Kidney glomerular epithelial cell (primary cell): Measurements from ENCODE around the gene OR6C6.
"Not testable (repeated sequence)": the region's sequence is repeated elsewhere in the genome, so short reads cannot be mapped to it uniquely, and the experiment has no call there.

ENCODE experiments used
- DNase-seq: peaks from one replicate; lab custom pipeline; 2025; lab: John Stamatoyannopoulos, UW

Gene OR6C6

DNA sequence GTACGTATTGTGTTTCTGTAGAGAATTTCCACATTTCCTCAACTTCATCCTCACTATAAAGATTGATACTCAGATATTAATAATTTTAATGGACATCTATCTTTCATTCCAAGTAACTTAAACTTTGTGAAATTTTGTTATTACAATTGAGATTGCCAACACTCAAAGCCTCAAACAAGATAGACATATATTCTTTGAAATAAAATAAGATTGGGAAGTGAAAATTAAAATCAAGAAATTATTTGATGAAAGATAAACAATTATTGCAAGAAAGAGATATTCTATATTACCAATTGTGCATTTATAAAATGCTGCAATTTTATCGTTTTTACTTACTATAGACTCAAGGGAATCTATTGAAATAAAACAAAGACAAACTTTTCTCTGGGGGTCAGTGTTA lies at the start of gene OR6C6:
TSS of gene OR6C6 (minus strand) at position 101 of the 400 bp plus-strand sequence. CDS start 1,337 bp downstream, outside the sequence.
- no peak for DNase-seq

DNA sequence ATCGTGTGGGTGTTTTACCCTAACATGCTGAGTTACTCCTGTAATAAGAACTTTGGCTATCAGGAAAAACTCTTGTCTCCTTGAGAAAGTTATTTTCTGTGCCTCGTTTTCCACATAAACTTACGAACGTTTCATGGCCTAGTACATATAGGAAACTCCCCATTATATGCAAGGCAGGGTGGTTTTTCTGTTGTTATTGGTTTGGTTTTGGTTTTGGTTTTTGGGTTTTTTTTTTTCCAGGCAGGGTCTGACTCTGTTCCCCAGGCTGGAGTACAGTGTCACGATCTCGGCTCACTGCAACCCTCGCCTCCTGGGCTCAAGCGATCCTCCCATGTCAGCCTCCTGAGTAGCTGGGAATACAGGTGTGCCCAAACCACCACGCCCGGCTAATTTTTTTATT lies 39.6 kb upstream of the OR6C6 start:
- no peak for DNase-seq

DNA sequence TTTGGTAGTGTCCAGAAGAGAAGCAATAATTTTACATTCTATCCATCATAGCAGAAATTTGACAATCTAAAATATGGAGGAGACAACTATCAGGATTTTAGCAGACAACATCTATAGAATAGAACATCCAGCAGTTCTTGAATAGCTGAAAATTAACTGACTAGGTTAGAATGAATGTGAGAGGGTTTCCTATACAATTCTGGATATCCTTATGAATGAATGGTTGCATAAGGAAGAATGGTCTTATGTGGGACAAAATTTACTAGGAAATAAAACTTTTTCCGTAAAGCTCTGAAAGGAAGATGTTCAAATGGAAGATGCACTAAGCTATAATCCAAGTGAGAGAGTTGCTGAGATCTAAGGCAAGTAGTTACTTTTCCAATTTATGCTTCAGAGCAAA lies 34.1 kb upstream of the OR6C6 start, which contains the start of gene OR6C3:
TSS of gene OR6C3 (plus strand) at position 301 of the 400 bp plus-strand sequence. CDS start 955 bp downstream, outside the sequence.
- no peak for DNase-seq

DNA sequence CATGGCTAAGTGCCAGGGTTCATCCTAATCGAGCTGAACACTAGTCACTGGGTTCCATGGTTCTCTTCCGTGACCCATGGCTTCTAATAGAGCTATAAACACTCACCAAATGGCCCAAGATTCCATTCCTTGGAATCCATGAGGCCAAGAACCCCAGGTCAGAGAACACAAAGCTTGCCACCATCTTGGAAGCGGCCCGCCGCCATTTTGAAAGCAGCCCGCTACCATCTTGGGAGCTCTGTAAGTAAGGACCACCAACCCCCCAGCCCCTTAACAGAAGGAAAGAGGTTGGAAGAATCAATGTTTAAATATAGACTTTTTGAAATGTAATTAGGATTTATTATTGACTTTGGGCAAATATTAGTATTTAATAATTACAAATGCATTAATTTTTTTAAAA lies 29.4 kb upstream of the OR6C6 start:
- DNase-seq = not testable (repeated sequence)

DNA sequence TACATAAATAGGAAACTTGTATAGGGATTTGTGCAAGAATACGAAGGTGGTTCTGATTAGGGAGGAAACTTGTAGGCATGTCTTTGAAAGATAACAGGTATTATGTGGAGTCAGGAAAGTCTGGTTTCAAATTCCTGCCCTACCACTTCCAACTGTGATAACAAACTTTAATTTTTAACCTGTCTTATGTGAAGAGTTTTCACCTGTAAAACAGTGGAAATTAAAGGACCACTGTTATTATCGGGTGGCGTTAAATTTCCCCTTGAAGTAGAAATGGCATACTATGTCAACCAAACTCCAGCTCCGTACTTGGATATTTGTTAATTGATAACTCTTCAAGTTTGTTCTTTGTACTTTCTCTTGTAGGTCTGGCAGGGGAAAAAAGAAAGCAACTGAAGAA lies 23.8 kb upstream of the OR6C6 start:
- no peak for DNase-seq

DNA sequence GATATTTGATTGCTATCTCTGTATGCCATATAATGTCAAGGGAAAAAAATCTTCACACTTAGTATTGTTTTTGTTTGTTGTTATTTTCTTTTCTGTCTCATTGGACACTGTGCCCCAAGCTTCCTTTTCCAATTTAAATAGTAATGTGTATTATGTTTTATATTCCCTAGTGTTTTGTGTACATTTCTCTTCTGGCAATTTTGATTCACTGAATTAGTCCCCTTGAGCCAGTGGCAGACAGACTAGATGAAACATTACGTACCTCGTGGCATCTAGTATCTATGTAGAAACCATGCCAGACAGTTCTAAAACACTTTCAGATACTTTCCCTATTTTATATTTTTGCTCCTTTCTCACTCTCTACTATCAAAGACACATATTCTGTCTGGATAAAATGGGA lies 17.7 kb upstream of the OR6C6 start, which contains the start of gene OR6C1:
TSS of gene OR6C1 (plus strand) at position 301 of the 400 bp plus-strand sequence. CDS start 6,257 bp downstream, outside the sequence.
- no peak for DNase-seq

DNA sequence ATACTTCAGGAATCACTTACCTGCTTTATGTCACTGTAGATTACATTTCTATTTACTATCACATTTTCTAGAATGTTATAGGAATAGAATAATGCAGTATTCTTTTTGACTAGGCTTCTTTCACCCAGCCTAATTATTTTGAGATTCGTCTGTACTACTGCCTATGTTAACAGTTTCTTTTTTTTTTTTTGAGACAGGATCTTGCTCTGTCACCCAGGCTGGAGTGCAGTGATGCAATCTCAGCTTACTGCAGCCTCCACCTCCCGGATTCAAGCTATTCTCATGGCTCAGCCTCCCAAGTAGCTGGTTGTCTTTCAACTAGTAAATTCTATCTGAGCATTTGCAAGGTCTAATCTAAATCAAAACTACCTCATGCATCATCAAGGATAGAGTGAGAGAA lies 6.4 kb downstream of the OR6C6 start:
- no peak for DNase-seq

DNA sequence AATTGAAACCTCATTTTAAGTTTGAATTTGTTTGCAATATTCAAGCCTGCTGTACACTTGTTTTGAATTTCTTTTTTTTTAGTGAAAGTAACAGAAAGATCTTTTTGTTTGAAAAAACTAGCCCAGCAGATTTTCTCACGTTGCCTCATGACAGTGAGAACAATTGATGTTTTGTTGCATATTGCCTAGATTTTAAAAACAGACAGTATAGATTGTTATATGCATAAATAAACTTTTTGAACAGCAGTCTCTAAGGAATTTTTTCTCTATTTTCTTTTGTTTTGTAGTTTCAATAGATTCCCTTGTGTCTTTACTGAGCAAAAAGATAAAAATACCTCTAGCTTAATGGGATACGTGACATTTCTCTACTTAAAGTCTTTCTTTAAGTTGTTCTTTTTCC lies 15.4 kb downstream of the OR6C6 start:
- DNase-seq = no peak

DNA sequence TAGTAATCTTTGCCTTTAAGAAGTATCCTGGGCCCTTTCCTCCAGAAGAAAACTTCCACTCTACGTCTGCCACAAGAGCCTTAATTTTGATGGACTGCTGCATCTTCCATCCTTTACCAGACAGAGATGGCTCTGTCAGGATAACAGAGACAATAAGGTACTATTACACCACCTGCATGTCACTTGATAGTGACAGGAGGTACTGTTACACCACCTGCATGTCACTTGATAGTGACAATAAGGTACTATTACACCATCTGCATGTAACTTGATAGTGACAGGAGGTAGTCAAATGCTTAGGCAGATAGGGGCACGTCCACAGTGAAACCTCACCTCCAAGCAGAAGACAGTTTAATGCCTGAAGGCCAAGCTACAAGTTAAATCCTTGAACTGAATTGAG lies 38.1 kb downstream of the OR6C6 start:
- no peak for DNase-seq

DNA sequence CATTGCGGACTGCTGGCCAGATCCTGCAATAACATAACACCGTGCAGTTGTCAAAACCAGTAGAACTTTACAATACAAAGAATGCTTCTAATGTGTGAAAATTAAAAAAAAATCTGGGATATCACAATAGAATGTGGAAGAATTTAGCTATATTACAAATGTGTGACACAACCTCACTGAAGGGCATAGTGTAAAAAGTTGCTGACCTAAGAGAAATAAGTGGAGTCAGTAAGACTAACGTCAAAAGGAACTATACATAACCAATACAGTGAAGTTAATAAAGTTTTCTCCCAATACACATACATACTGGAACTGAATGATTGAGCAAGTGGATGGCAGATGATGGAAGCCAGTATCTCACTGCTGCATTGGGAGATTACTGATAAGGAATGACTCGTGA lies 39.5 kb downstream of the OR6C6 start:
- DNase-seq = no peak

DNA sequence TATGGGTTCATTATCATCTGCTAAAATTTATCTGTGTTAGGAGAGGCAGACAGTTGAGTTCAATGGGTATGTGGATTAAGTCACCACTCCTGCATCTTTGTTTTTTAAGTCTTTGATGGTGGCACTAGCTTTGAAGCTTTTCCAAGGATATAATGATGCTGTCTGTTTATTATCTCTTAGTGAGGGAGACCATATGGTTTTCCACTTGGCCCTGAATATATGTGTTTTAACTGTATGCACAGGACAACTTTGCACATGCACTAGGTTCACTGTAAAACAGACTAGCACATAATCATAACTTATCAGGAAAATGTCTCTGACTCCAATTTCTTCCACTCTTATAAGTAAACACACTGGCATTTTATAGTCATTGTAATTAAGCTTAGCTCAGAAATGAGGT lies 43.1 kb downstream of the OR6C6 start:
- DNase-seq = no peak

DNA sequence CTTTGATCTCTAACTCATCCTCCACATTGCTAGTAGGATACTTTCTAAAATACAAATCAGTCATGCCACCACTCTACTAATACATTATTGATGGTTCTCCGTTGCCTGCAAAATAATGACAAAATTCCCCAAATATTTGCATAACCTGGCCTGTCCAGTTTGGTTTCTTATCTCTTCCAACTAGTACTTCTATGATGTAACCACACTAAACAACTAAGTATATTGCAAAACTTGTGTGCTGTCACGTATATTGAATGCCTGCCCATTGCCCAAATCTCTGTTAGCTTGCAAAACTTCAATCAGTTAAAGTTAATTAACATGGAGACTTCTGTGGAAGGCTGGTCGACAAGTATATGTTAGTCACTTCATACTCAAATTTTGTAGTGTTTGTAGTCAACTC lies 45.4 kb downstream of the OR6C6 start:
- no peak for DNase-seq

DNA sequence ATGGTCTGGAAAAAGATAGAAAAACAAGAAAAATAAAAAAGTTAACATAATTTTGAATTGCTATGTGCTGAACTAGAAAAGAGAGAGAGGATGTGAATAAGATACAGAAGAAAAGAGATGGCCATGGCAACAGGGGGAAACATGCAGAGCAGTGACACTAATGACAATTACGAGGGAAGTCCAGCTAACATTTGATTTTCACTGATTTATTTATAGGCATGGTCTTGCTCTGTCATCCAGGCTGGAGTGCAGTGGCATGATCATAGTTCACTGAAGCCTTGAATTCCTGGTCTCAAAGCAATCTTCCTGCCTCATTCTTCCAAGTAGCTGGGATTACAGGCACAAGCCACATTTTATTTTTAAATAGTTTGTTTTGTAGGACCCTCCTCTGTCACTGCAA lies 50.2 kb downstream of the OR6C6 start:
- no peak for DNase-seq

DNA sequence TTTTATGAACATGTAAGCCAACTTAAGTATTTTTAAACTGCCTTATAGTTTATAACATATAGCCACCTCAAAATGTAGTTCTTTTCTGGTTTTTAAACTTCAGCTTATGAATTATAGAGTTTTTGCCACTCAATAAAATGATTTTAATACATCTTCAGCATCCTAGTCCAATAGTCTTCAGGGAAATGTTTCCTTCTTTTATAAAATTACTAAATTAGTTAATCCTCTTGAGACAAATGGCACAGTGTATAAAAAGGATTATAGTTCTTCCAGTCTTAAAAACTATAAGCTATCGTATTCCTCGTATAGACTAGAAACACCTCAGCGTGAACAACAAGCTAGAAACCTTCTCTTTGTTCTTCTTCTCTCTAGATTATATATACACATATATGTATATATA lies 52.1 kb downstream of the OR6C6 start, which contains the start of gene OR6C74:
TSS of gene OR6C74 (plus strand) at position 301 of the 400 bp plus-strand sequence. CDS start 2,679 bp downstream, outside the sequence.
- no peak for DNase-seq
